A549 (cell line): Measurements from ENCODE around the gene SH3PXD2A. TPM values are rescaled to one million over a fixed set of nuclear protein-coding genes. Genes with fewer than 3 reads are reported as not detected.

Experiments used
- ATAC-seq, 2 experiments: fragments of 200-7000 bp in 1 of 2; fragments of >200 bp in 1 of 2; cut with Nextera tagmentation in 1 of 2; cut with Tn5 transposase in 1 of 2; 3 replicates each; pipeline versions ENCODE4 v1.8.0 to v1.9.1; 2018 to 2020; ENCODE audit warnings: mild to moderate bottlenecking in 1 of 2, moderate library complexity in 1 of 2
- CTCF ChIA-PET: fragments of 300-600 bp; sonication (Branson Sonifier 250); formaldehyde crosslinking; extraction: SDS; loops from one replicate; lab custom pipeline; 2021; ENCODE audit warnings: antibody characterized with exemption, inconsistent platforms; lab: Yijun Ruan, JAX
- POLR2A ChIA-PET: fragments of 350-600 bp; formaldehyde crosslinking; extraction: SDS; loops from one replicate; lab custom pipeline; 2021; ENCODE audit warnings: antibody characterized with exemption, inconsistent platforms; lab: Yijun Ruan, JAX
- DNase-seq, 2 experiments: peaks; one replicate each; pipeline versions ENCODE4 v3.0.0 to v3.0.0-alpha.2; 2011 to 2016; ENCODE audit warnings: low read depth in 1 of 2, low spot score in 1 of 2
- FAIRE-seq: peaks from 2 replicates; lab custom pipeline; 2011; peaks lifted over from hg19 to GRCh38; lab: Jason Lieb, UNC
- H3K27ac ChIP-seq, 2 experiments: fragments of >200 bp; sonication (Bioruptor Twin); formaldehyde crosslinking; 3 replicates each; pipeline ENCODE4 v1.5.1; 2016 to 2017
- H3K4me1 ChIP-seq: fragments of >200 bp; sonication (Bioruptor Twin); formaldehyde crosslinking; 3 replicates; pipeline ENCODE4 v1.6.1; 2016
- H3K4me2 ChIP-seq: fragments of >200 bp; sonication (Bioruptor Twin); formaldehyde crosslinking; 3 replicates; pipeline ENCODE4 v1.6.1; 2016
- H3K4me3 ChIP-seq: fragments of >200 bp; sonication (Bioruptor Twin); formaldehyde crosslinking; 3 replicates; pipeline ENCODE4 v1.5.1; 2016
- H3K9me3 ChIP-seq: fragments of >200 bp; sonication (Bioruptor Twin); formaldehyde crosslinking; 3 replicates; pipeline ENCODE4 v1.6.1; 2016
- CHD2 ChIP-seq: fragments of 150-350 bp; IDR thresholded peaks from 2 replicates; pipeline ENCODE4 v1.6.1; 2014; ENCODE audit warnings: low read length; ENCODE audit not compliant: partially characterized antibody
- EHF ChIP-seq: fragments of 250-450 bp; sonication (Bioruptor Pico); IDR thresholded peaks from 2 replicates; pipeline ENCODE4 v1.5.0; 2020; ENCODE audit warnings: mild to moderate bottlenecking
- EHMT2 ChIP-seq: fragments of 200-600 bp; sonication (generic); IDR thresholded peaks from 2 replicates; pipeline ENCODE4 v1.6.1; 2016; ENCODE audit warnings: antibody characterized with exemption, low read depth, mild to moderate bottlenecking, moderate library complexity
- EP300 ChIP-seq, 2 experiments: fragments of >200 bp; sonication (Bioruptor Twin); formaldehyde crosslinking; IDR thresholded peaks; 2 replicates in 1 of 2; 3 replicates in 1 of 2; pipeline ENCODE4 v1.6.1; 2016 to 2017
- ESRRA ChIP-seq: fragments of 150-350 bp; IDR thresholded peaks from 2 replicates; pipeline ENCODE4 v1.6.1; 2014; ENCODE audit warnings: mild to moderate bottlenecking, low read length, borderline replicate concordance
- FOSL2 ChIP-seq, 2 experiments: fragments of 450-650 bp in 1 of 2; fragments of >200 bp in 1 of 2; sonication (Bioruptor Twin) in 1 of 2; formaldehyde crosslinking; IDR thresholded peaks; 2 replicates each; pipeline versions ENCODE4 v1.5.0 to v1.6.1; 2016 to 2020; ENCODE audit warnings: mild to moderate bottlenecking in 1 of 2, moderate library complexity in 1 of 2
- FOXS1 ChIP-seq: fragments of 250-450 bp; sonication (Bioruptor Pico); IDR thresholded peaks from 2 replicates; pipeline ENCODE4 v1.5.0; 2020; ENCODE audit warnings: mild to moderate bottlenecking, moderate library complexity
- HOXA7 ChIP-seq: fragments of 250-450 bp; sonication (Bioruptor Pico); IDR thresholded peaks from 2 replicates; pipeline ENCODE4 v1.5.0; 2020; ENCODE audit warnings: mild to moderate bottlenecking, moderate library complexity
- HOXB5 ChIP-seq: fragments of 250-450 bp; sonication (Bioruptor Pico); IDR thresholded peaks from 2 replicates; pipeline ENCODE4 v1.5.0; 2020; ENCODE audit warnings: mild to moderate bottlenecking, moderate library complexity
- JUN ChIP-seq, 2 experiments: fragments of >200 bp; sonication (Bioruptor Twin); formaldehyde crosslinking; IDR thresholded peaks; 2 replicates in 1 of 2; 3 replicates in 1 of 2; pipeline ENCODE4 v1.6.1; 2016 to 2017
- KDM1A ChIP-seq: fragments of 200-600 bp; sonication (generic); IDR thresholded peaks from 2 replicates; pipeline ENCODE4 v1.6.1; 2016; ENCODE audit warnings: low read depth, mild to moderate bottlenecking
- MAFK ChIP-seq: fragments of 450-650 bp; IDR thresholded peaks from 2 replicates; pipeline ENCODE4 v1.6.1; 2014; ENCODE audit not compliant: partially characterized antibody
- MAZ ChIP-seq: fragments of 150-350 bp; IDR thresholded peaks from 2 replicates; pipeline ENCODE4 v1.6.1; 2014; ENCODE audit warnings: antibody characterized with exemption, low read depth, low read length, borderline replicate concordance
- MYC ChIP-seq: IDR thresholded peaks from 2 replicates; pipeline ENCODE4 v1.6.1; 2012; ENCODE audit warnings: mild to moderate bottlenecking, inconsistent platforms, low read length, improper control_type of control experiment, borderline replicate concordance
- NR3C1 ChIP-seq: fragments of >200 bp; sonication (Bioruptor Twin); formaldehyde crosslinking; IDR thresholded peaks from 3 replicates; pipeline ENCODE4 v1.6.1; 2017
- POLR2AphosphoS2 ChIP-seq: conservative IDR thresholded peaks from 2 replicates; pipeline ENCODE4 v1.6.1; 2012; ENCODE audit warnings: low read length, improper control_type of control experiment, inconsistent platforms
- RAD21 ChIP-seq, 2 experiments: fragments of >200 bp in 1 of 2; sonication (Bioruptor Twin) in 1 of 2; formaldehyde crosslinking in 1 of 2; IDR thresholded peaks in 1 of 2; conservative IDR thresholded peaks in 1 of 2; 2 replicates in 1 of 2; 3 replicates in 1 of 2; pipeline ENCODE4 v1.6.1; 2012 to 2018; ENCODE audit warnings: inconsistent platforms in 1 of 2
- RCOR1 ChIP-seq: fragments of 150-350 bp; IDR thresholded peaks from 2 replicates; pipeline ENCODE4 v1.6.1; 2014; ENCODE audit warnings: antibody characterized with exemption, low read length, low read depth
- SREBF2 ChIP-seq: fragments of 450-650 bp; IDR thresholded peaks from 2 replicates; pipeline ENCODE4 v1.6.1; 2014; ENCODE audit warnings: mild to moderate bottlenecking, moderate library complexity
- TFCP2L1 ChIP-seq: fragments of 250-450 bp; sonication (Bioruptor Pico); IDR thresholded peaks from 2 replicates; pipeline ENCODE4 v1.5.0; 2021; ENCODE audit warnings: mild to moderate bottlenecking
- TP53 ChIP-seq: fragments of 250-450 bp; sonication (Bioruptor Pico); IDR thresholded peaks from 2 replicates; pipeline ENCODE4 v1.5.0; 2021; ENCODE audit warnings: mild to moderate bottlenecking, moderate library complexity
- ZFP36 ChIP-seq: fragments of 450-650 bp; IDR thresholded peaks from 2 replicates; pipeline ENCODE4 v1.6.1; 2014; ENCODE audit warnings: borderline replicate concordance; ENCODE audit not compliant: partially characterized antibody
- WGBS: methylation state at CpG from one replicate; pipeline ENCODE4 v1.1.6; 2017; ENCODE audit errors: missing lambda C conversion rate; 5-methylcytosine and 5-hydroxymethylcytosine counted together
- polyA plus RNA-seq, 4 experiments: library from polyadenylated mRNA; depleted of rRNA in 3 of 4; stranded (reverse); fragments of >200 nt; fragmentation: RNase III in 1 of 4; extraction: RNeasy Plus Mini Kit Qiagen cat#74134 plus additional on column Dnase treatment in 1 of 4; gene quantifications; 2 replicates in 3 of 4; 3 replicates in 1 of 4; pipeline ENCODE4 v1.2.3, GENCODE V29; 2011 to 2017
- TF ChIP-seq, protein P1 (sequence below): IDR thresholded peaks from 2 replicates; pipeline ENCODE4 v1.6.1; 2012; ENCODE audit warnings: low read depth, borderline replicate concordance
- TF ChIP-seq, protein P2 (sequence below): fragments of >200 bp; sonication (Bioruptor Twin); formaldehyde crosslinking; IDR thresholded peaks from 2 replicates; pipeline ENCODE4 v1.6.1; 2016
- TF ChIP-seq, protein P3 (sequence below): fragments of >200 bp; sonication (Bioruptor Twin); formaldehyde crosslinking; IDR thresholded peaks from 3 replicates; pipeline ENCODE4 v1.6.1; 2016
- TF ChIP-seq, protein P4 (sequence below): fragments of >200 bp; sonication (Bioruptor Twin); formaldehyde crosslinking; IDR thresholded peaks from 3 replicates; pipeline ENCODE4 v1.5.1; 2016
- TF ChIP-seq, protein P5 (sequence below): fragments of 250-450 bp; sonication (Bioruptor Pico); IDR thresholded peaks from 2 replicates; pipeline ENCODE4 v1.5.0; 2020; ENCODE audit warnings: low read depth, mild to moderate bottlenecking, moderate library complexity
- TF ChIP-seq, protein P6 (sequence below): fragments of 450-650 bp; IDR thresholded peaks from 2 replicates; pipeline ENCODE4 v1.6.1; 2014; ENCODE audit warnings: antibody characterized with exemption
- TF ChIP-seq, protein P7 (sequence below): fragments of 200-600 bp; sonication (generic); IDR thresholded peaks from 2 replicates; pipeline ENCODE4 v1.6.1; 2016; ENCODE audit warnings: antibody characterized with exemption, mild to moderate bottlenecking, moderate library complexity
- TF ChIP-seq, protein P8 (sequence below): IDR thresholded peaks from 2 replicates; pipeline ENCODE4 v1.6.1; 2012

Gene SH3PXD2A
- polyA plus RNA-seq, 2 of the 4 experiments (the other 2 are of a cell fraction), result 2.4 to 3.9 TPM

DNA sequence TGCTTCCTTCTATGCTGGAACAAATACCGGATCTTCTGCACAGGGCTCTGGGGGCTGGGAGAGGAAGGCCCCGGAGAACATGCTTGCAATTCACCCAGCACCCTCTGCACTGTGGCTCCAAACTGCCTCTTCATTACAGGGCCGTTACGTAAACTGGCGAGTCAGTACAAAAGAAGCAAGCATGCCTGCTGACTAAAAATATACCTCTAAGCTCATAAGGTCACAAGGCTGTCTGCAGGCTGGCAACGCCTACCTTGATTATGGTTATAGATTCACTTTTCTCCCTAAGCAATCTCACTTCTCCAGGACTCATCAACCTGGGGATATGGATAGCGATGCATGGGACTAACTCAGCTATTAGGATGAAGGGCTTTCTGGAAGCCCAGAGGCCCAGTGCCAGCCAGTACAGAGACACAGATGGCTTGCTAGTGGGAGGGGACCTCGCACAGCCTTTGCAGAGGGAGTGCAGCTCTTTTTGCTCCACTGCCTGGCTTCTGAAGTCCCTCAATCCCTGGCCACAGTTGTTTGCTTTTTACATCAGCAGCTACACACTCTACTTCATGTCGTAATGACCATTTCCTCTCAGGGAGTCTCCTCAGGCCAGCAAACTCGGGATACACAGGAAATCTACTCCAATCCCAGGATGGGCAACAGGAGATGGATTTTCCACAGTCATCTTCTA lies 96.1 kb downstream of the SH3PXD2A start:
- Histone ChIP-seq H3K4me2 (peak overlapping the region; percentile 74), H3K9me3 (no peaks in the 10 kb centered on the region), H3K4me1 (peaks cover 76% of the 10 kb centered on the region), H3K4me3 (no peak overlapping the region), H3K27ac (peak overlapping the region; percentile 92 to 94)
- ChIA-PET POLR2A (interaction anchor here (1.0 to 2.2 kb wide), 4 partner anchors 13 to 361 kb away, joined by 3 to 7 read pairs (median 5); no protein-coding TSS in a partner anchor), CTCF (interaction anchor here (0.7 to 3.5 kb wide), 11 partner anchors 8 to 579 kb away, joined by 3 to 23 read pairs (median 4); partner anchors contain the start of gene ITPRIP)
- peak; percentile 80 to 85 for ATAC-seq
- FAIRE-seq, result no peak
- DNase-seq, result peak; percentile 55 to 89
- 7% methylated on average over 10 of the region's 10 CpGs for WGBS
- TF ChIP-seq MAZ (no peak), NR3C1 (no peak), KDM1A (no peak), RCOR1 (no peak), MAFK (peak; percentile 69), FOSL2 (IDR thresholded peaks at IDR 0.05) (no peak), FOSL2 (CRISPR knock-in tag; IDR thresholded peaks at IDR 0.05) (no peak), POLR2AphosphoS2 (no peak), EHF (CRISPR knock-in tag) (no peak), EHMT2 (no peak), ZFP36 (no peak), JUN (IDR thresholded peaks at IDR 0.05) (peak in 1 of 2 experiments; percentile 23; a peak in 2 of 5 replicates), TFCP2L1 (CRISPR knock-in tag) (no peak), FOXS1 (no peak), HOXB5 (CRISPR knock-in tag) (no peak), TP53 (no peak), SREBF2 (no peak), CHD2 (no peak), HOXA7 (no peak), ESRRA (no peak), MYC (0 out of 2 replicates have a peak, but pooled peaks have one; percentile 42), RAD21 (conservative IDR thresholded peaks at IDR 0.05 in 1 of 2, IDR thresholded peaks at IDR 0.05 in 1 of 2) (peak in 1 of 2 experiments; percentile 38; a peak in 2 of 5 replicates), EP300 (IDR thresholded peaks at IDR 0.05) (peak in 1 of 2 experiments; percentile 55; a peak in 1 of 5 replicates)
- TF ChIP-seq, protein P1, sequence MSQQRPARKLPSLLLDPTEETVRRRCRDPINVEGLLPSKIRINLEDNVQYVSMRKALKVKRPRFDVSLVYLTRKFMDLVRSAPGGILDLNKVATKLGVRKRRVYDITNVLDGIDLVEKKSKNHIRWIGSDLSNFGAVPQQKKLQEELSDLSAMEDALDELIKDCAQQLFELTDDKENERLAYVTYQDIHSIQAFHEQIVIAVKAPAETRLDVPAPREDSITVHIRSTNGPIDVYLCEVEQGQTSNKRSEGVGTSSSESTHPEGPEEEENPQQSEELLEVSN, result no peak
- TF ChIP-seq, protein P2, sequence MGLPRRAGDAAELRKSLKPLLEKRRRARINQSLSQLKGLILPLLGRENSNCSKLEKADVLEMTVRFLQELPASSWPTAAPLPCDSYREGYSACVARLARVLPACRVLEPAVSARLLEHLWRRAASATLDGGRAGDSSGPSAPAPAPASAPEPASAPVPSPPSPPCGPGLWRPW, result no peak
- TF ChIP-seq, protein P3, sequence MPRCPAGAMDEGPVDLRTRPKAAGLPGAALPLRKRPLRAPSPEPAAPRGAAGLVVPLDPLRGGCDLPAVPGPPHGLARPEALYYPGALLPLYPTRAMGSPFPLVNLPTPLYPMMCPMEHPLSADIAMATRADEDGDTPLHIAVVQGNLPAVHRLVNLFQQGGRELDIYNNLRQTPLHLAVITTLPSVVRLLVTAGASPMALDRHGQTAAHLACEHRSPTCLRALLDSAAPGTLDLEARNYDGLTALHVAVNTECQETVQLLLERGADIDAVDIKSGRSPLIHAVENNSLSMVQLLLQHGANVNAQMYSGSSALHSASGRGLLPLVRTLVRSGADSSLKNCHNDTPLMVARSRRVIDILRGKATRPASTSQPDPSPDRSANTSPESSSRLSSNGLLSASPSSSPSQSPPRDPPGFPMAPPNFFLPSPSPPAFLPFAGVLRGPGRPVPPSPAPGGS, result no peak; the same call in 2 of the 3 replicates
- TF ChIP-seq, protein P4, sequence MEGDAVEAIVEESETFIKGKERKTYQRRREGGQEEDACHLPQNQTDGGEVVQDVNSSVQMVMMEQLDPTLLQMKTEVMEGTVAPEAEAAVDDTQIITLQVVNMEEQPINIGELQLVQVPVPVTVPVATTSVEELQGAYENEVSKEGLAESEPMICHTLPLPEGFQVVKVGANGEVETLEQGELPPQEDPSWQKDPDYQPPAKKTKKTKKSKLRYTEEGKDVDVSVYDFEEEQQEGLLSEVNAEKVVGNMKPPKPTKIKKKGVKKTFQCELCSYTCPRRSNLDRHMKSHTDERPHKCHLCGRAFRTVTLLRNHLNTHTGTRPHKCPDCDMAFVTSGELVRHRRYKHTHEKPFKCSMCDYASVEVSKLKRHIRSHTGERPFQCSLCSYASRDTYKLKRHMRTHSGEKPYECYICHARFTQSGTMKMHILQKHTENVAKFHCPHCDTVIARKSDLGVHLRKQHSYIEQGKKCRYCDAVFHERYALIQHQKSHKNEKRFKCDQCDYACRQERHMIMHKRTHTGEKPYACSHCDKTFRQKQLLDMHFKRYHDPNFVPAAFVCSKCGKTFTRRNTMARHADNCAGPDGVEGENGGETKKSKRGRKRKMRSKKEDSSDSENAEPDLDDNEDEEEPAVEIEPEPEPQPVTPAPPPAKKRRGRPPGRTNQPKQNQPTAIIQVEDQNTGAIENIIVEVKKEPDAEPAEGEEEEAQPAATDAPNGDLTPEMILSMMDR, result no peak
- TF ChIP-seq, protein P5, sequence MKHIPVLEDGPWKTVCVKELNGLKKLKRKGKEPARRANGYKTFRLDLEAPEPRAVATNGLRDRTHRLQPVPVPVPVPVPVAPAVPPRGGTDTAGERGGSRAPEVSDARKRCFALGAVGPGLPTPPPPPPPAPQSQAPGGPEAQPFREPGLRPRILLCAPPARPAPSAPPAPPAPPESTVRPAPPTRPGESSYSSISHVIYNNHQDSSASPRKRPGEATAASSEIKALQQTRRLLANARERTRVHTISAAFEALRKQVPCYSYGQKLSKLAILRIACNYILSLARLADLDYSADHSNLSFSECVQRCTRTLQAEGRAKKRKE (CRISPR knock-in tag), result no peak
- TF ChIP-seq, protein P6, sequence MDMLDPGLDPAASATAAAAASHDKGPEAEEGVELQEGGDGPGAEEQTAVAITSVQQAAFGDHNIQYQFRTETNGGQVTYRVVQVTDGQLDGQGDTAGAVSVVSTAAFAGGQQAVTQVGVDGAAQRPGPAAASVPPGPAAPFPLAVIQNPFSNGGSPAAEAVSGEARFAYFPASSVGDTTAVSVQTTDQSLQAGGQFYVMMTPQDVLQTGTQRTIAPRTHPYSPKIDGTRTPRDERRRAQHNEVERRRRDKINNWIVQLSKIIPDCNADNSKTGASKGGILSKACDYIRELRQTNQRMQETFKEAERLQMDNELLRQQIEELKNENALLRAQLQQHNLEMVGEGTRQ, result no peak
- TF ChIP-seq, protein P7, sequence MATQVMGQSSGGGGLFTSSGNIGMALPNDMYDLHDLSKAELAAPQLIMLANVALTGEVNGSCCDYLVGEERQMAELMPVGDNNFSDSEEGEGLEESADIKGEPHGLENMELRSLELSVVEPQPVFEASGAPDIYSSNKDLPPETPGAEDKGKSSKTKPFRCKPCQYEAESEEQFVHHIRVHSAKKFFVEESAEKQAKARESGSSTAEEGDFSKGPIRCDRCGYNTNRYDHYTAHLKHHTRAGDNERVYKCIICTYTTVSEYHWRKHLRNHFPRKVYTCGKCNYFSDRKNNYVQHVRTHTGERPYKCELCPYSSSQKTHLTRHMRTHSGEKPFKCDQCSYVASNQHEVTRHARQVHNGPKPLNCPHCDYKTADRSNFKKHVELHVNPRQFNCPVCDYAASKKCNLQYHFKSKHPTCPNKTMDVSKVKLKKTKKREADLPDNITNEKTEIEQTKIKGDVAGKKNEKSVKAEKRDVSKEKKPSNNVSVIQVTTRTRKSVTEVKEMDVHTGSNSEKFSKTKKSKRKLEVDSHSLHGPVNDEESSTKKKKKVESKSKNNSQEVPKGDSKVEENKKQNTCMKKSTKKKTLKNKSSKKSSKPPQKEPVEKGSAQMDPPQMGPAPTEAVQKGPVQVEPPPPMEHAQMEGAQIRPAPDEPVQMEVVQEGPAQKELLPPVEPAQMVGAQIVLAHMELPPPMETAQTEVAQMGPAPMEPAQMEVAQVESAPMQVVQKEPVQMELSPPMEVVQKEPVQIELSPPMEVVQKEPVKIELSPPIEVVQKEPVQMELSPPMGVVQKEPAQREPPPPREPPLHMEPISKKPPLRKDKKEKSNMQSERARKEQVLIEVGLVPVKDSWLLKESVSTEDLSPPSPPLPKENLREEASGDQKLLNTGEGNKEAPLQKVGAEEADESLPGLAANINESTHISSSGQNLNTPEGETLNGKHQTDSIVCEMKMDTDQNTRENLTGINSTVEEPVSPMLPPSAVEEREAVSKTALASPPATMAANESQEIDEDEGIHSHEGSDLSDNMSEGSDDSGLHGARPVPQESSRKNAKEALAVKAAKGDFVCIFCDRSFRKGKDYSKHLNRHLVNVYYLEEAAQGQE, result no peak
- TF ChIP-seq, protein P8, sequence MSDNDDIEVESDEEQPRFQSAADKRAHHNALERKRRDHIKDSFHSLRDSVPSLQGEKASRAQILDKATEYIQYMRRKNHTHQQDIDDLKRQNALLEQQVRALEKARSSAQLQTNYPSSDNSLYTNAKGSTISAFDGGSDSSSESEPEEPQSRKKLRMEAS, result peak; percentile 63
